Gastrocnemius medialis (tissue), 4 donors: ENCODE data around the gene VSIG10L2. TPM values are rescaled to one million over a fixed set of nuclear protein-coding genes. Genes with fewer than 3 reads are reported as not detected.

Experiments
- ATAC-seq, 2 donors: fragments of 150-250 bp; one replicate each; pipeline ENCODE4 v1.9.1; 2016
- DNase-seq, 2 donors: peaks; one replicate each; pipeline ENCODE4 v3.0.0-alpha.2; 2019
- H3K27ac ChIP-seq, 4 donors: fragments of 200-600 bp; sonication (generic); 1 replicate in 1 of 4; 2 replicates in 3 of 4; pipeline ENCODE4 v1.5.1; 2016 to 2018; ENCODE audit warnings: mild to moderate bottlenecking in 2 of 4, moderate library complexity in 1 of 4
- H3K27me3 ChIP-seq, 3 donors: fragments of 200-600 bp; sonication (generic) in 2 of 3; 1 replicate in 1 of 3; 2 replicates in 2 of 3; pipeline versions ENCODE4 v1.5.1 to v1.6.0; 2016 to 2019; ENCODE audit warnings: mild to moderate bottlenecking in 1 of 3, moderate library complexity in 1 of 3
- H3K36me3 ChIP-seq, 2 donors: fragments of 200-600 bp; sonication (generic) in 1 of 2; one replicate each; pipeline ENCODE4 v1.5.1; 2017 to 2018
- H3K4me1 ChIP-seq, 2 donors: fragments of 200-600 bp; sonication (generic) in 1 of 2; one replicate each; pipeline ENCODE4 v1.5.1; 2016 to 2017; ENCODE audit warnings: mild to moderate bottlenecking in 2 of 2
- H3K4me3 ChIP-seq, 4 donors: fragments of 200-600 bp; sonication (generic) in 3 of 4; 1 replicate in 1 of 4; 2 replicates in 3 of 4; pipeline ENCODE4 v1.5.1; 2016 to 2019; ENCODE audit warnings: mild to moderate bottlenecking in 2 of 4
- H3K9me3 ChIP-seq, 3 donors: fragments of 200-600 bp; sonication (generic) in 2 of 3; 1 replicate in 1 of 3; 2 replicates in 2 of 3; pipeline ENCODE4 v1.5.1; 2016 to 2019
- POLR2A ChIP-seq, 2 donors: fragments of 450-650 bp; IDR thresholded peaks; one replicate each; pipeline ENCODE4 v1.6.1; 2017; ENCODE audit warnings: antibody characterized with exemption in 2 of 2, mild to moderate bottlenecking in 2 of 2, moderate library complexity in 2 of 2
- in situ Hi-C, 4 donors: fragments of 200-750 bp; cut with MboI; loops; one replicate each; pipeline versions ENCODE4 v1.15.0 to v1.8.0; 2017; ENCODE audit warnings: low sequenced_read_pairs in 4 of 4
- intact Hi-C: fragments of 100-400 bp; cut with DNase I; formaldehyde crosslinking; loops from one replicate; pipeline ENCODE4 v1.15.1; 2023; ENCODE audit warnings: low total_unique reads
- total RNA-seq, 4 donors: library from RNA; depleted of rRNA; stranded (reverse); fragments of >200 nt; gene quantifications; one replicate each; pipeline versions ENCODE4 v1.1.0 to v1.2.3, GENCODE V29; 2016
- TF ChIP-seq, protein P1 (sequence below), 5 experiments: fragments of 450-650 bp in 3 of 5; fragments of 200-600 bp in 2 of 5; sonication (generic) in 2 of 5; IDR thresholded peaks in 4 of 5; conservative IDR thresholded peaks in 1 of 5; 1 replicate in 4 of 5; 2 replicates in 1 of 5; pipeline ENCODE4 v1.5.1; 2016 to 2019; ENCODE audit warnings: antibody characterized with exemption in 5 of 5, mild to moderate bottlenecking in 3 of 5, moderate library complexity in 3 of 5

Gene VSIG10L2
- total RNA-seq, 4 donors from 2014 or later = 0.10 TPM; not detected in 3

- TF ChIP-seq, protein P1, sequence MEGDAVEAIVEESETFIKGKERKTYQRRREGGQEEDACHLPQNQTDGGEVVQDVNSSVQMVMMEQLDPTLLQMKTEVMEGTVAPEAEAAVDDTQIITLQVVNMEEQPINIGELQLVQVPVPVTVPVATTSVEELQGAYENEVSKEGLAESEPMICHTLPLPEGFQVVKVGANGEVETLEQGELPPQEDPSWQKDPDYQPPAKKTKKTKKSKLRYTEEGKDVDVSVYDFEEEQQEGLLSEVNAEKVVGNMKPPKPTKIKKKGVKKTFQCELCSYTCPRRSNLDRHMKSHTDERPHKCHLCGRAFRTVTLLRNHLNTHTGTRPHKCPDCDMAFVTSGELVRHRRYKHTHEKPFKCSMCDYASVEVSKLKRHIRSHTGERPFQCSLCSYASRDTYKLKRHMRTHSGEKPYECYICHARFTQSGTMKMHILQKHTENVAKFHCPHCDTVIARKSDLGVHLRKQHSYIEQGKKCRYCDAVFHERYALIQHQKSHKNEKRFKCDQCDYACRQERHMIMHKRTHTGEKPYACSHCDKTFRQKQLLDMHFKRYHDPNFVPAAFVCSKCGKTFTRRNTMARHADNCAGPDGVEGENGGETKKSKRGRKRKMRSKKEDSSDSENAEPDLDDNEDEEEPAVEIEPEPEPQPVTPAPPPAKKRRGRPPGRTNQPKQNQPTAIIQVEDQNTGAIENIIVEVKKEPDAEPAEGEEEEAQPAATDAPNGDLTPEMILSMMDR (IDR thresholded peaks at IDR 0.05 in 4 of 5, conservative IDR thresholded peaks at IDR 0.05 in 1 of 5) = no peak
- TF ChIP-seq POLR2A (IDR thresholded peaks at IDR 0.05) = no peak
- in situ Hi-C loops = no loop called here
- Histone ChIP-seq H3K4me1 (no peaks in the 10 kb centered on the region), H3K9me3 (no peaks in the 10 kb centered on the region), H3K36me3 (no peaks in the 10 kb centered on the region), H3K4me3 (no peak overlapping the region), H3K27ac (no peak overlapping the region), H3K27me3 (no peaks in the 10 kb centered on the region)
- DNase-seq = no peak
- ATAC-seq = no peak
- intact Hi-C loops = no loop called here
Measured at GRCh38 chr11:125925804-125926203, 20.0 kb upstream of the VSIG10L2 start.

DNA sequence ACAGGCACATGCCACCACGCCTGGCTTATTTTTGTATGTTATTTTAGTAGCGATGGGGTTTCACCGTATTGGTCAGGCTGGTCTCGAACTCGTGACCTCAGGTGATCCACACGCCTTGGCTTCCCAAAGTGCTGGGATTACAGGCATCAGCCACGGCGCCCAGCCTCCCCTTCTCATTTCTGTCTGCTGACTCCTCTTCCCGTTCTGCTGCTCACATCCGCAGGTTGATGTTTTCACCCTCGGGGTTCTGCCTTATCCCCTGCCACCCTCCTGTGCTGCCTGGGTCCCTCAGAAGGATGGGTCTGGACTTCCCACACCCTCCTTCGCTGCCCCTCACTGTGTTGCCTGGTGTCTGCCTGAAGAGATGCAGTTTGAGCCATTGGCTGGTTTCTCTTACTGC is 19.2 kb upstream of the VSIG10L2 start:
- ATAC-seq = no peak
- H3K4me1 ChIP-seq = no peaks in the 10 kb centered on the region
- no peak overlapping the region for H3K27ac ChIP-seq
- no peaks in the 10 kb centered on the region for H3K9me3 ChIP-seq
- no peaks in the 10 kb centered on the region for H3K36me3 ChIP-seq
- no peak for DNase-seq
- H3K27me3 ChIP-seq = no peaks in the 10 kb centered on the region
- in situ Hi-C loops (no loop called here), intact Hi-C loops (no loop called here)
- H3K4me3 ChIP-seq = no peak overlapping the region
- TF ChIP-seq, protein P1 (IDR thresholded peaks at IDR 0.05 in 4 of 5, conservative IDR thresholded peaks at IDR 0.05 in 1 of 5) = no peak
- TF ChIP-seq POLR2A (IDR thresholded peaks at IDR 0.05) = no peak

- intact Hi-C loops = no loop called here
- no peak for ATAC-seq
- Histone ChIP-seq H3K9me3 (no peaks in the 10 kb centered on the region), H3K36me3 (no peaks in the 10 kb centered on the region), H3K27ac (no peak overlapping the region), H3K4me1 (no peaks in the 10 kb centered on the region), H3K27me3 (no peaks in the 10 kb centered on the region), H3K4me3 (no peak overlapping the region)
- in situ Hi-C loops = loop anchor here in 1 of 4 donors (10.0 kb wide), 1 partner anchor 265 kb away; no protein-coding TSS in a partner anchor
- DNase-seq = no peak
- TF ChIP-seq, protein P1 (IDR thresholded peaks at IDR 0.05 in 4 of 5, conservative IDR thresholded peaks at IDR 0.05 in 1 of 5) = no peak
- TF ChIP-seq POLR2A (IDR thresholded peaks at IDR 0.05) = no peak
Measured at GRCh38 chr11:125929445-125930075, 16.3 kb upstream of the VSIG10L2 start.

DNA sequence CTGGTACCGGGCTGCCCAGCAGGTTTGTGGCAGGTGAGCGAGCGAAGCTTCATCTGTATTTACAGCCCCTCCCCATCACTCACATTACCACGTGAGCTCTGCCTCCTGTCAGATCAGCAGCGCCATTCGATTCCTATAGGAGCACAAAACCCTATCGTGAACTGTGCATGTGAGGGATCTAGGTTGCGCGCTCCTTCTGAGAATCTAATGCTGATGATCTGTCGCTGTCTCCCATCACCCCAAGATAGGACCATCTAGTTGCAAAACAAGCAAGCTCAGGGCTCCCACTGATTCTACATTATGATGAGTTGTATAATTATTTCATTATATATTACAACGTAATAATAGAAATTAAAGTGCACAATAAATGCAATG is 15.8 kb upstream of the VSIG10L2 start:
- no peaks in the 10 kb centered on the region for H3K4me1 ChIP-seq
- intact Hi-C loops (no loop called here), in situ Hi-C loops (loop anchor here in 1 of 4 donors (10.0 kb wide), 1 partner anchor 265 kb away; no protein-coding TSS in a partner anchor)
- H3K27ac ChIP-seq = no peak overlapping the region
- no peak for TF ChIP-seq POLR2A (IDR thresholded peaks at IDR 0.05)
- TF ChIP-seq, protein P1 (IDR thresholded peaks at IDR 0.05 in 4 of 5, conservative IDR thresholded peaks at IDR 0.05 in 1 of 5) = no peak
- H3K4me3 ChIP-seq = no peak overlapping the region
- no peaks in the 10 kb centered on the region for H3K36me3 ChIP-seq
- no peaks in the 10 kb centered on the region for H3K9me3 ChIP-seq
- H3K27me3 ChIP-seq = no peaks in the 10 kb centered on the region
- no peak for DNase-seq
- no peak for ATAC-seq

DNA sequence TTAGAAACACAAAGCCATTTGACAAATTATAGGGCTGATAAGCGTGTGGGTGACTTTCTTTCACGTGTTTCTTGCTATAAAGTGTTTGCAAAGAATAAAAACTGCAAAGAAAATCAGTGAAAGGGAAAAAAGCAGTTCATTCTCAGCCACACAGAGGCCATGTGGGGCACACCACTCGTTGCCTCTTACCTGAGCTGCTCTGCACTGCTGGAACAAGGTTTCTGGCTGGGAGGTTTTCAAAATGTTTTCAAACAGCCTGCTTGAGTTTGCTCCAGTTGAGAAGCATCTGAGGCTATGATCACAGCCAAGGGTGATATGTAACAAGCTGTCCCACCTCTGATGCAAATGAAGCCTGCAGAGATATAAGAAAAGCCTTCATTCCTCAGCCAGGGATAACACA is 14.7 kb upstream of the VSIG10L2 start:
- H3K36me3 ChIP-seq = no peaks in the 10 kb centered on the region
- no peak for DNase-seq
- H3K27me3 ChIP-seq = no peaks in the 10 kb centered on the region
- H3K4me1 ChIP-seq = no peaks in the 10 kb centered on the region
- H3K9me3 ChIP-seq = no peaks in the 10 kb centered on the region
- no peak overlapping the region for H3K4me3 ChIP-seq
- TF ChIP-seq POLR2A (IDR thresholded peaks at IDR 0.05) = no peak
- TF ChIP-seq, protein P1 (IDR thresholded peaks at IDR 0.05 in 4 of 5, conservative IDR thresholded peaks at IDR 0.05 in 1 of 5) = no peak
- intact Hi-C loops (no loop called here), in situ Hi-C loops (loop anchor here in 1 of 4 donors (10.0 kb wide), 1 partner anchor 264 kb away; no protein-coding TSS in a partner anchor)
- no peak for ATAC-seq
- no peak overlapping the region for H3K27ac ChIP-seq
